ENCODE measurements around the gene DIPK1B. TPM values are rescaled to one million over a fixed set of nuclear protein-coding genes. Genes with fewer than 3 reads are reported as not detected.

Gene DIPK1B
- total and polyA plus RNA-seq, 2 donors (not counting 3 experiments of a cell fraction or from before 2014, with no cell fraction given): 253 to 441 TPM

DNA sequence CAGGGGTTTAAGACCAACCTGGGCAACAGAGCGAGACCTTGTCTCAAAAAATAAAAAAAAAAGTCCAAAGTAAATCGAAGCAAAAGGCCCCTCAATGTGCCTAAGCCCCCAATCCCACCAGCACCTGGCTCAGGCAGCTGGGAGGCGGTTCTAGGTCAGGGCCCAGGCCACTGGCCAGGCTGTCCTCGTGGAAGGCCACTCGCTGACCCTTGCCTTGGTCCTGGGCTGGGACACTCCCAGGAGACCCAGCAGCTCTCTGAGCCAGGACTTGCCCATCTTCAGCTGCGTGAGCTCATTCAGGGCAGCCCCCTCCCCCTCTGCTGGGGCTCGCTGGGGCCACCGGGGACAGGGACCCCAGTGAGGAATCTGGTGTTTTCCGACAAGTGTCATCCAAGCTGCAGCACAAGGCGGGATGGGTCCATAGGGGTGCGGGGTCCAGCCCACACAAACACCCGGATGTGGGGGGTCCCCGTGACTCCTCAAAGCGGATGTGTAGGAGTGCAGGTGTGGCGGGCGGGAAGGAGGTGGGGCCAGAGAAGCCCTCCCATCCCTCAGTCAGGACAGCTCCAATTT lies 29.1 kb upstream of the DIPK1B start:
- H3K9me1 ChIP-seq (replicated peaks; ENCODE audit: control insufficient read depth, extremely low read depth, insufficient read depth, low read length): no peaks in the 10 kb centered on the region
- no peak overlapping the region for H3K4me2 ChIP-seq (ENCODE audit: insufficient read depth, low read length)
- no peak overlapping the region for H3K27ac ChIP-seq (ENCODE audit: insufficient read depth, low read depth, low read length)
- no peaks in the 10 kb centered on the region for H3K27me3 ChIP-seq (ENCODE audit: control insufficient read depth in 2 of 2, insufficient read depth in 2 of 2, low read length in 2 of 2)
- no peaks in the 10 kb centered on the region for H4K20me1 ChIP-seq (replicated peaks; ENCODE audit: control insufficient read depth, extremely low read depth, insufficient read depth, low read length)
- ChIA-PET CTCF (no interaction called here), POLR2A (no interaction called here)
- DNase-seq (ENCODE audit: low read depth, low spot score) (no peak), FAIRE-seq (no peak)
- TF ChIP-seq POLR2A (IDR thresholded peaks at IDR 0.05; ENCODE audit: low read depth, low read length) (no peak), MAX (IDR thresholded peaks at IDR 0.05; ENCODE audit: insufficient read depth, insufficient read length) (no peak), MYC (IDR thresholded peaks at IDR 0.05; ENCODE audit: low read depth, low read length) (no peak), JUN (IDR thresholded peaks at IDR 0.05; ENCODE audit: borderline replicate concordance, insufficient read depth, insufficient read length, low read depth) (no peak), GATA2 (IDR thresholded peaks at IDR 0.05; ENCODE audit: insufficient read depth, insufficient read length, low read depth, low read length) (no peak), POLR2AphosphoS5 (IDR thresholded peaks at IDR 0.05; ENCODE audit: insufficient read depth, low read depth, low read length) (no peak), FOS (IDR thresholded peaks at IDR 0.05; ENCODE audit: borderline replicate concordance, insufficient read depth, low read length) (no peak), EZH2 (IDR thresholded peaks at IDR 0.05; ENCODE audit: borderline replicate concordance, low read depth, low read length, severe bottlenecking) (no peak)
- TF ChIP-seq, protein P1, sequence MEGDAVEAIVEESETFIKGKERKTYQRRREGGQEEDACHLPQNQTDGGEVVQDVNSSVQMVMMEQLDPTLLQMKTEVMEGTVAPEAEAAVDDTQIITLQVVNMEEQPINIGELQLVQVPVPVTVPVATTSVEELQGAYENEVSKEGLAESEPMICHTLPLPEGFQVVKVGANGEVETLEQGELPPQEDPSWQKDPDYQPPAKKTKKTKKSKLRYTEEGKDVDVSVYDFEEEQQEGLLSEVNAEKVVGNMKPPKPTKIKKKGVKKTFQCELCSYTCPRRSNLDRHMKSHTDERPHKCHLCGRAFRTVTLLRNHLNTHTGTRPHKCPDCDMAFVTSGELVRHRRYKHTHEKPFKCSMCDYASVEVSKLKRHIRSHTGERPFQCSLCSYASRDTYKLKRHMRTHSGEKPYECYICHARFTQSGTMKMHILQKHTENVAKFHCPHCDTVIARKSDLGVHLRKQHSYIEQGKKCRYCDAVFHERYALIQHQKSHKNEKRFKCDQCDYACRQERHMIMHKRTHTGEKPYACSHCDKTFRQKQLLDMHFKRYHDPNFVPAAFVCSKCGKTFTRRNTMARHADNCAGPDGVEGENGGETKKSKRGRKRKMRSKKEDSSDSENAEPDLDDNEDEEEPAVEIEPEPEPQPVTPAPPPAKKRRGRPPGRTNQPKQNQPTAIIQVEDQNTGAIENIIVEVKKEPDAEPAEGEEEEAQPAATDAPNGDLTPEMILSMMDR (IDR thresholded peaks at IDR 0.05; ENCODE audit: extremely low read depth in 1 of 2, insufficient read depth in 1 of 2, low read depth in 1 of 2, low read length in 2 of 2): no peak
- peaks cover 0 to 6% of the 10 kb centered on the region in 2 experiments for H3K36me3 ChIP-seq (ENCODE audit: control insufficient read depth in 2 of 2, extremely low read depth in 1 of 2, insufficient read depth in 2 of 2, low read length in 2 of 2)
- peaks cover 13% of the 10 kb centered on the region for H3K4me1 ChIP-seq (ENCODE audit: control insufficient read depth, extremely low read depth, insufficient read depth, low read length)
- no peaks in the 10 kb centered on the region for H3K9me3 ChIP-seq (replicated peaks; ENCODE audit: control insufficient read depth, insufficient read depth, low read length)
- H3K79me2 ChIP-seq (ENCODE audit: control insufficient read depth, insufficient read depth, low read length): peaks cover 55% of the 10 kb centered on the region
- H2AFZ ChIP-seq (ENCODE audit: low read depth, low read length): no peak overlapping the region
- intact Hi-C loops (cut with micrococcal nuclease): no loop called here
- no peak overlapping the region for H3K4me3 ChIP-seq (replicated peaks in 1 of 3; ENCODE audit: insufficient read depth in 1 of 3, low read depth in 1 of 3, low read length in 3 of 3)
- dilution Hi-C loops (cut with MboI; ENCODE audit: extremely low pct_ligation_motif_present, low sequenced_read_pairs): no loop called here
- H3K9ac ChIP-seq (replicated peaks; ENCODE audit: extremely low read depth, insufficient read depth, low read length): no peak overlapping the region
- BruUV-seq (replicated peaks): no TSS peak
